ENCODE data around the gene GRB7.
"Not testable (repeated sequence)": the region's sequence is repeated elsewhere in the genome, so short reads cannot be mapped to it uniquely, and the experiment has no call there.

Gene GRB7

DNA sequence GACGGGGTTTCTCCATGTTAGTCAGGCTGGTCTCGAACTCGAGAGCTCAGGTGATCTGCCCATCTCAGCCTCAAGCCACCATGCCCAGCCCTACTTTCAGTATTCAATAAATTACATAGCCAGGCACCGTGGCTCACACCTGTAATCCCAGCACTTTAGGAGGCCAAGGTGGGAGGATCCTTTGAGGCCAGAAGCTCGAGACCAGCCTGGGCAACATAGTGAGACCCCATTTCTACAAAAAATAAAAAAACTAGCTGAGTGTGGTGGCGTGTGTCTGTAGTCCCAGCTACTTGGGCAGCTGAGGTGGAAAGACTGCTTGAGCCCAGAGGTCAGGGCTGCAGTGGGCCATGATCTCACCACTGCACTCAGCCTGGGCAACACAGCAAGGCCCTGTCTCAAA lies 15.6 kb upstream of the GRB7 start:
- no peak for TF ChIP-seq CTCF (conservative IDR thresholded peaks at IDR 0.05)
- H3K27ac ChIP-seq = no peak overlapping the region

DNA sequence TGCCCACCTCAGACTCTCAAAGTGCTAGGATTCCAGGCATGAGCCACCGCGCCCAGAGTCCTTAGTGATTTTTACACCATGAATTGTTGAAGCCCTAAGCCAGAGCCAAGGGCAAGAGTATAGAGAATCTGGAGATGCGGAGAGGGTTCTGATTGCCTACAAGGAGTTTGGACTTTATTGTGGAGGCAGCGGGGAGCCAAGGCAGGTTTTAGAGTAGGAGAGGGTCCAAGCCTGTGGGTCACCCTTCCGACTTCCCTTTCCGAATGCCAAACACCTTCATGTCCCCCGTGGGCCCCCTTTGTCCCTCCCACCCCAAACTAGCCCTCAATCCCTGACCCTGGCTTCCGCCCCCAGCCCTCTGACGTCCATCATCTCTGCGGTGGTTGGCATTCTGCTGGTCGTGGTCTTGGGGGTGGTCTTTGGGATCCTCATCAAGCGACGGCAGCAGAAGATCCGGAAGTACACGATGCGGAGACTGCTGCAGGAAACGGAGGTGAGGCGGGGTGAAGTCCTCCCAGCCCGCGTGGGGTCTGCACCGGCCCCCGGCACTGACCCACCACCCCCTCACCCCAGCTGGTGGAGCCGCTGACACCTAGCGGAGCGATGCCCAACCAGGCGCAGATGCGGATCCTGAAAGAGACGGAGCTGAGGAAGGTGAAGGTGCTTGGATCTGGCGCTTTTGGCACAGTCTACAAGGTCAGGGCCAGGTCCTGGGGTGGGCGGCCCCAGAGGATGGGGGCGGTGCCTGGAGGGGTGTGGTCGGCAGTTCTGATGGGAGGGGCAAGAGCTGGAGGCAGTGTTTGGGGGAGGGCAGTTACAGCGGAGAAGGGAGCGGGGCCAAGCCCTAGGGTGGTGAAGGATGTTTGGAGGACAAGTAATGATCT lies 14.5 kb upstream of the GRB7 start:
- TF ChIP-seq CTCF (conservative IDR thresholded peaks at IDR 0.05) = no peak
- no peak overlapping the region for H3K27ac ChIP-seq

DNA sequence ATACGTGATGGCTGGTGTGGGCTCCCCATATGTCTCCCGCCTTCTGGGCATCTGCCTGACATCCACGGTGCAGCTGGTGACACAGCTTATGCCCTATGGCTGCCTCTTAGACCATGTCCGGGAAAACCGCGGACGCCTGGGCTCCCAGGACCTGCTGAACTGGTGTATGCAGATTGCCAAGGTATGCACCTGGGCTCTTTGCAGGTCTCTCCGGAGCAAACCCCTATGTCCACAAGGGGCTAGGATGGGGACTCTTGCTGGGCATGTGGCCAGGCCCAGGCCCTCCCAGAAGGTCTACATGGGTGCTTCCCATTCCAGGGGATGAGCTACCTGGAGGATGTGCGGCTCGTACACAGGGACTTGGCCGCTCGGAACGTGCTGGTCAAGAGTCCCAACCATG lies 13.0 kb upstream of the GRB7 start:
- TF ChIP-seq CTCF (conservative IDR thresholded peaks at IDR 0.05) = no peak
- no peak overlapping the region for H3K27ac ChIP-seq

GRCh38 chr17:39725923-39726322 lies 11.8 kb upstream of the GRB7 start:
- not testable (repeated sequence) for H3K27ac ChIP-seq

- no peak for TF ChIP-seq CTCF (conservative IDR thresholded peaks at IDR 0.05)
- H3K27ac ChIP-seq = no peak overlapping the region
These were observed 11.1 kb upstream of the GRB7 start for GRCh38 chr17:39726617-39727016.

- H3K27ac ChIP-seq = no peak overlapping the region
- no peak for TF ChIP-seq CTCF (conservative IDR thresholded peaks at IDR 0.05)
These were observed 10.2 kb upstream of the GRB7 start for GRCh38 chr17:39727556-39727955.

- H3K27ac ChIP-seq = peak overlapping the region; percentile 73; the same call in 1 of the 2 replicates
- no peak for TF ChIP-seq CTCF (conservative IDR thresholded peaks at IDR 0.05)
These were observed 8.4 kb upstream of the GRB7 start for GRCh38 chr17:39729280-39729851.
